Cardiac fibroblast (primary cell): ENCODE results near the gene SMIM44.
"Not testable (repeated sequence)": the region's sequence is repeated elsewhere in the genome, so short reads cannot be mapped to it uniquely, and the experiment has no call there.

Experiments used
- DNase-seq, 2 donors: peaks; one replicate each; pipeline versions ENCODE4 v3.0.0 to v3.0.0-alpha.2; 2010; ENCODE audit warnings: low read depth in 2 of 2
- H3K4me3 ChIP-seq, 2 donors: replicated peaks in 1 of 2; 1 replicate in 1 of 2; 2 replicates in 1 of 2; pipeline ENCODE4 v1.5.1; 2011; ENCODE audit warnings: low read depth in 2 of 2, low read length in 2 of 2, mild to moderate bottlenecking in 2 of 2, moderate library complexity in 1 of 2
- CTCF ChIP-seq: IDR thresholded peaks from one replicate; pipeline ENCODE4 v1.5.1; 2011; ENCODE audit warnings: low read depth, mild to moderate bottlenecking, low read length, inconsistent platforms

The SMIM44 gene

DNA sequence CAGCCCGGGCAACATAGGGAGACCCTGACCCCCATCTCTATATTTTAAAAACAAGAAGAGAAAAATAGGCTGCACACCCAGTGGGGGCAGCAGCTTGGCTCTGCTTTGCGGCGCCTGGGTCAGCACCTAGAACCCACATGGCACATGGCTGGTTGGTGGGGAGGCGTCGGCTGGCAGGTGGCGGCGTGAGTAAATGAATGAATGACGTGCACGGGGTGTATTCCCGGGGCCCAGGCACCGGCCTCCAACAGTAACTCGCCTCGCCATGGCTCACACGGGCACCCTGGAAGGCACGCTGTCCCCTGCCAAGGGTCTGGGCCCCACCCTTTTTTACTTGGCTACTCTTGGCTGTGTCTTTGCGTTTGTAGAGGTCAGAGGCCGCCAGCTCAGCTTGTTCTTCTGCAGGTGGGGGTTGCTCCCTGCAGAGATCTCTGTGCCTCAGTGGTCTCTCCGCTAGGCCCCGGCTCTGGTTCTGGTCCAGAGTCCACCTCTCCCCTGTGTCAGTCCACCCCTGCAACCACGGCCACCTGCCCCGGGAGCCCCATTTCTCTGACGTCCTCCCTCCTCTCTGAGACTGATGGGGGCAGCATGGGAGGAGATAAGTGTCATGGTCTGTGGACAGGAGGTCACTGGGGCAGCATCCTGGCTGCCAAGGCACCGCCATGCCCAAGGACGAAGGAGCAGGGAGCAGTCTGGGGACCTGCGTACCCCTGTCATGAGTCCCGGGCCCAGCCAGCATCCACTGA lies 28.4 kb upstream of the SMIM44 start:
- no peak for DNase-seq
- no peak overlapping the region for H3K4me3 ChIP-seq
- no peak for TF ChIP-seq CTCF

DNA sequence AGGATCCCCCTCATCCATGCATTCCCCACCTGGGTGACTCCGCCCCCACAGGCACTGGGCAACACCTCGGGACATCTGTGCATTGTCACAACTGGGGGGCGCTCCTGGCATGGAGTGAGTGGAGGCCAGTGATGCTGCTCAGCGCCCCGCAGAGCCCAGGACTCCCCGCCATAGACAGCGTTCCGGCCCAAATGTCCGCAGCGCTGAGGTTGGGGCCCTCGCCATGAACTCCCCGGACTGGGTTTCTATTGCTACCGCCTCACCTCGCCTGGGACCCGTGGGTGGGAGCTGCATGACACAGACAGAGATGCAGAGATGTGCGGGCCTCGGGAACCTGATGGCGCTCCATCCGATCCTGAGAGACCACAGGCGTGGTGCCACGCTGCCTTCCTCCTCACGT lies 27.5 kb upstream of the SMIM44 start:
- TF ChIP-seq CTCF: no peak
- H3K4me3 ChIP-seq: no peak overlapping the region
- DNase-seq: no peak

DNA sequence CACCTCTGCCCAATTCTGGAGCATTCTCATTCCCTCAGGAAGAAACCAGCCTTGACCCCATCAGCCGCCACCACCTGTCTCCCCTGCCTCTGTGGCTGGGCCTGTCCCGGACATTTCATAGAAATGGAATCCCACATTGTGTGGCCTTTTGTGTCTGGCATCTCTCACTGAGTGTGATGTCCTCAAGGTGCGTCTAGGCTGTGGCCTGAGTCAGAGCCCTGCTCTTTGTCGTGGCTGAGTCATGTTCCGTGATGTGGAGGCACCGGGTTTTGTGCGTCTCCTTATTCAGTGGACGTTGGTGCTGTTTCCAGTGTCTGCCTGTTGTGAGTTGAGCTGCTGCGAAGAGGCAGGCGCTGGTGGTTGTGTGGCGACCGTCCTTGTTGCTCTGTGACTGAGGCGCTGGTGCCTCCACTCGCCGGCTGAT lies 26.3 kb upstream of the SMIM44 start:
- TF ChIP-seq CTCF: no peak
- H3K4me3 ChIP-seq: no peak overlapping the region
- peak in 1 of 2 donors; percentile 85 for DNase-seq

DNA sequence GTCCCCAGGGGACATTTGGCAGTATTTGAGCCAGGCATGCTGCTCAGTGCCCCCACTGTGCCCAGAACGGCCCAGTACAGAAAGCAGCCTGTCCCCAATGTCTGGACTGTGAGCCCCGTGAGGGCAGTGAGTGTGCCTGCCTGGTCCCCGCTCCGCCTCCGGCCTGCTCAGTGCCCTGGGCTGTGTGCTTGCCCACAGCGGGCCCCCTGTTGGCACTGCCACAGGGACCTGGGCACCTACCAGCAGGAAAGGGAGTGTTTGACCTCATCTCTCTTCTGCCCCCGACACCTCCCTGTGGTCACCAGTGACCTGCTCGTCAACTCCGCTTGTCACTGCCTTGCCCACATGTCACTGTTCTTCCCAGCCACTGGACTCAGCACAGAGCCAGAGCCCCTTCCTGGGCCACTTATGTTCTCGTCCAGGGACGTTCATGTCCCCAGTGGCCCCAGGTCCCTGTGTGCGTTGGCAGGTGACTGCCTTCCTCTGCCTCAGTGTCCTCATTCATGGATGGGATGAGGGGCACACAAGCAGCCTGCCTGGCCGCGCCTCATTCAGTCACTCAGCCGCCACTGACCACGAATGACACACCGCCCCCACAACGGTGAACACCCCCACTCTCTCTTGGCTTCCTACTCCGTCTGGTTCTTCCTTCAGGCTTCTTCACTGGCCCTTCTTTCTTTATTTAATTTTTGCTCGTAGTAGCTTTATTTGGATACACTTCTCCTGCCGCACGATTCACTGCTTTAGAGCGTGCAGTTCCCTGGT lies 25.7 kb upstream of the SMIM44 start:
- no peak overlapping the region for H3K4me3 ChIP-seq
- no peak for TF ChIP-seq CTCF

DNA sequence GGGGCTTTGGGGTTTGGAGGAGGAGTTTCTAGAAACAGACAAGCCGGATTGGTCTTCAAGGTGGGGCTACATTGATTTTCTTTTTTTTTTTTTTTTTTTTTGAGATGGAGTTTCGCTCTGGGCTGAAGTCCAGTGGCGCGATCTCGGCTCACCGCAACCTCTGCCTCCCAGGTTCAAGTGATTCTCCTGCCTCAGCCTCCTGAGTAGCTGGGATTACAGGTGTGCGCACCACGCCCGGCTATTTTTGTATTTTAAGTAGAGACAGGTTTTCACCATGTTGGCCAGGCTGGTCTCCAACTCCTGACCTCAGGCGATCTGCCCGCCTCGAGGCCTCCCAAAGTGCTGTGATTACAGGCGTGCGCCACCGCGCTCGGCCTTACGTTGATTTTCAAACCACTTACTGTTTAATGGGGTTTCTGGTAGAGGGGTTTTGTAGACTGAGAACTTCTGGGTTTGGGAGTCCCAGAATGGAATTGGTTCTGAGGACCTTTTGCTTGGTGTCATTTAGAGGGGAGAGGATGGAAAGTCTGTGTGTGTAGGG lies 24.9 kb upstream of the SMIM44 start:
- peak overlapping the region in 1 of 2 donors; percentile 82 for H3K4me3 ChIP-seq
- DNase-seq: not testable (repeated sequence)

More for the DNA sequence above, 25.7 kb upstream of the SMIM44 start:
- DNase-seq: no peak

GRCh38 chr19:3507371-3508120 lies 24.3 kb upstream of the SMIM44 start:
- peak overlapping the region; percentile 82 to 92 for H3K4me3 ChIP-seq
- DNase-seq: peak in 1 of 2 donors; percentile 10
- TF ChIP-seq CTCF: no peak
